Neural cell (in vitro differentiated cells): ENCODE results near the gene CDK13. TPM values are rescaled to one million over a fixed set of nuclear protein-coding genes. Genes with fewer than 3 reads are reported as not detected.

Experiments
- H2AFZ ChIP-seq: fragments of 200-600, 300-800 bp; sonication (generic), shearing (Covaris generic); 2 replicates; pipeline ENCODE4 v1.6.0; 2014; ENCODE audit warnings: low read depth, mild to moderate bottlenecking, antibody characterized with exemption, low read length, moderate library complexity
- H3F3A ChIP-seq: fragments of 200-600 bp; shearing (Covaris generic); 2 replicates; pipeline ENCODE4 v1.6.1; 2016; ENCODE audit warnings: mild to moderate bottlenecking, moderate library complexity, mixed read lengths, antibody characterized with exemption, low read length; ENCODE audit not compliant: insufficient read depth, poor library complexity, severe bottlenecking
- H3K27ac ChIP-seq: fragments of 200-600, 300-800 bp; sonication (generic), shearing (Covaris generic); 2 replicates; pipeline ENCODE4 v1.5.1; 2014; ENCODE audit warnings: mild to moderate bottlenecking, low read length, moderate library complexity
- H3K27me3 ChIP-seq: fragments of 300-800, 200-600 bp; sonication (generic), shearing (Covaris generic); 2 replicates; pipeline ENCODE4 v1.6.0; 2014; ENCODE audit warnings: mild to moderate bottlenecking, low read depth, low read length, moderate library complexity; ENCODE audit not compliant: insufficient read depth
- H3K36me3 ChIP-seq: fragments of 300-800, 200-600 bp; sonication (generic), shearing (Covaris generic); 2 replicates; pipeline ENCODE4 v1.5.1; 2014; ENCODE audit warnings: mild to moderate bottlenecking, antibody characterized with exemption, low read length, moderate library complexity; ENCODE audit not compliant: insufficient read depth
- H3K4me2 ChIP-seq: fragments of 300-800, 200-600 bp; sonication (generic), shearing (Covaris generic); 2 replicates; pipeline ENCODE4 v1.6.0; 2014; ENCODE audit warnings: mild to moderate bottlenecking, low read length
- H3K4me3 ChIP-seq: fragments of 300-800, 200-600 bp; sonication (generic), shearing (Covaris generic); 2 replicates; pipeline ENCODE4 v1.5.1; 2014; ENCODE audit warnings: mild to moderate bottlenecking, low read length, moderate library complexity
- H3K79me2 ChIP-seq: fragments of 200-600 bp; shearing (Covaris generic); replicated peaks from 2 replicates; pipeline ENCODE4 v1.6.0; 2014; ENCODE audit warnings: mild to moderate bottlenecking, low read length, moderate library complexity; ENCODE audit not compliant: insufficient read depth
- H3K9ac ChIP-seq: fragments of 300-800, 200-600 bp; sonication (generic), shearing (Covaris generic); 2 replicates; pipeline ENCODE4 v1.6.1; 2016; ENCODE audit warnings: mild to moderate bottlenecking, low read length, mixed read lengths
- H3K9me2 ChIP-seq: fragments of 200-600 bp; shearing (Covaris generic); 2 replicates; pipeline ENCODE4 v1.6.1; 2016; ENCODE audit warnings: mild to moderate bottlenecking, low read length, mixed read lengths; ENCODE audit not compliant: insufficient read depth
- H3K9me3 ChIP-seq: fragments of 200-600, 300-800 bp; sonication (generic), shearing (Covaris generic); 2 replicates; pipeline ENCODE4 v1.6.1; 2016; ENCODE audit warnings: mild to moderate bottlenecking, mixed run types, low read length, moderate library complexity, mixed read lengths
- H4K20me1 ChIP-seq: fragments of 200-600 bp; shearing (Covaris generic); 2 replicates; pipeline ENCODE4 v1.6.1; 2016; ENCODE audit warnings: mild to moderate bottlenecking, mixed run types; ENCODE audit not compliant: insufficient read depth
- EP300 ChIP-seq: fragments of 450-650 bp; conservative IDR thresholded peaks from 2 replicates; pipeline ENCODE4 v1.6.1; 2014; ENCODE audit warnings: antibody characterized with exemption, mild to moderate bottlenecking, moderate library complexity; ENCODE audit not compliant: poor library complexity, severe bottlenecking
- EZH2 ChIP-seq: fragments of 200-600, 300-800 bp; shearing (Covaris generic), sonication (generic); IDR thresholded peaks from 2 replicates; pipeline ENCODE4 v1.6.1; 2014; ENCODE audit warnings: antibody characterized with exemption, low read length, borderline replicate concordance, mild to moderate bottlenecking; ENCODE audit not compliant: insufficient read depth, poor library complexity, severe bottlenecking
- MXI1 ChIP-seq: fragments of 450-650 bp; conservative IDR thresholded peaks from 2 replicates; pipeline ENCODE4 v1.6.1; 2014; ENCODE audit warnings: antibody characterized with exemption, mild to moderate bottlenecking; ENCODE audit not compliant: poor library complexity, severe bottlenecking
- POLR2AphosphoS5 ChIP-seq: IDR thresholded peaks from 2 replicates; pipeline ENCODE4 v1.6.1; 2012
- RAD21 ChIP-seq: fragments of 450-650 bp; conservative IDR thresholded peaks from 2 replicates; pipeline ENCODE4 v1.6.1; 2014; ENCODE audit warnings: antibody characterized with exemption, mild to moderate bottlenecking, moderate library complexity
- SMC3 ChIP-seq: fragments of 450-650 bp; conservative IDR thresholded peaks from 2 replicates; pipeline ENCODE4 v1.6.1; 2014; ENCODE audit warnings: antibody characterized with exemption, mild to moderate bottlenecking, moderate library complexity; ENCODE audit not compliant: poor library complexity
- TAF1 ChIP-seq: IDR thresholded peaks from 2 replicates; pipeline ENCODE4 v1.6.1; 2012; ENCODE audit warnings: low read depth
- polyA plus RNA-seq: library from polyadenylated mRNA; depleted of rRNA; stranded (reverse); fragments of >200 nt; gene quantifications from 2 replicates; pipeline ENCODE4 v1.2.3, GENCODE V29; 2014
- TF ChIP-seq, protein P1 (sequence below): fragments of 450-650 bp; IDR thresholded peaks from 2 replicates; pipeline ENCODE4 v1.5.1; 2014; ENCODE audit warnings: antibody characterized with exemption, mild to moderate bottlenecking, moderate library complexity; ENCODE audit not compliant: poor library complexity, severe bottlenecking
- TF ChIP-seq, protein P2 (sequence below): IDR thresholded peaks from 2 replicates; pipeline ENCODE4 v1.6.1; 2012; ENCODE audit warnings: borderline replicate concordance

CDK13 gene
- polyA plus RNA-seq, 1 donor from 2014 or later, result 27.0 TPM

- Histone ChIP-seq H3K4me3 (no peak overlapping the region), H3K27ac (no peak overlapping the region), H3K9ac (no peak overlapping the region)
Measured at GRCh38 chr7:40058026-40058425, 108.0 kb downstream of the CDK13 start.

DNA sequence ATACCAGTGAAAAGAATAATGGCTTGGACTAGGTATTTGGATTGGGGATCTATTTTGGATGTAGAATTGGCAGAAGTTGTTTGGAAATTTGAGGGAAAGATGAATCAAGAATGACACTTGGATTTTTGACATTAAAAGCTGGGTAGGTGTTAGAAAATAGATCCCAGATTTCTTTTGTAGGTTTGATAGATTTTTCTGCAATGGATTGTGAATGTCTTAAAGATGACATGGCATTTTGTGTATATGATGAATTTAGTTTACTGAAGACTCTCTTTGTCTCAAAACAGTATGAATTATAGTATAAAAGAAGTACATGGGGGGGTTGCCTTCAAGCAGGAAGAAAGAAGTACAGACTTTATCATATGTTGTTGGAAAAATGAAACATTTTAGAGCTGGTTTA lies 108.6 kb downstream of the CDK13 start:
- no peak overlapping the region for H3K9ac ChIP-seq
- H2AFZ ChIP-seq, result no peak overlapping the region
- H3K9me3 ChIP-seq, result no peaks in the 10 kb centered on the region
- H4K20me1 ChIP-seq, result no peaks in the 10 kb centered on the region
- H3K36me3 ChIP-seq, result no peaks in the 10 kb centered on the region
- H3K27ac ChIP-seq, result no peak overlapping the region
- H3F3A ChIP-seq, result no peaks in the 10 kb centered on the region
- no peaks in the 10 kb centered on the region for H3K27me3 ChIP-seq
- no peak overlapping the region for H3K4me2 ChIP-seq
- H3K79me2 ChIP-seq, result no peaks in the 10 kb centered on the region
- no peak overlapping the region for H3K4me3 ChIP-seq
- no peaks in the 10 kb centered on the region for H3K9me2 ChIP-seq
- TF ChIP-seq MXI1 (no peak), EZH2 (no peak), TAF1 (no peak), EP300 (no peak), POLR2AphosphoS5 (no peak), RAD21 (no peak), SMC3 (no peak)
- TF ChIP-seq, protein P1, sequence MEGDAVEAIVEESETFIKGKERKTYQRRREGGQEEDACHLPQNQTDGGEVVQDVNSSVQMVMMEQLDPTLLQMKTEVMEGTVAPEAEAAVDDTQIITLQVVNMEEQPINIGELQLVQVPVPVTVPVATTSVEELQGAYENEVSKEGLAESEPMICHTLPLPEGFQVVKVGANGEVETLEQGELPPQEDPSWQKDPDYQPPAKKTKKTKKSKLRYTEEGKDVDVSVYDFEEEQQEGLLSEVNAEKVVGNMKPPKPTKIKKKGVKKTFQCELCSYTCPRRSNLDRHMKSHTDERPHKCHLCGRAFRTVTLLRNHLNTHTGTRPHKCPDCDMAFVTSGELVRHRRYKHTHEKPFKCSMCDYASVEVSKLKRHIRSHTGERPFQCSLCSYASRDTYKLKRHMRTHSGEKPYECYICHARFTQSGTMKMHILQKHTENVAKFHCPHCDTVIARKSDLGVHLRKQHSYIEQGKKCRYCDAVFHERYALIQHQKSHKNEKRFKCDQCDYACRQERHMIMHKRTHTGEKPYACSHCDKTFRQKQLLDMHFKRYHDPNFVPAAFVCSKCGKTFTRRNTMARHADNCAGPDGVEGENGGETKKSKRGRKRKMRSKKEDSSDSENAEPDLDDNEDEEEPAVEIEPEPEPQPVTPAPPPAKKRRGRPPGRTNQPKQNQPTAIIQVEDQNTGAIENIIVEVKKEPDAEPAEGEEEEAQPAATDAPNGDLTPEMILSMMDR, result no peak
- TF ChIP-seq, protein P2, sequence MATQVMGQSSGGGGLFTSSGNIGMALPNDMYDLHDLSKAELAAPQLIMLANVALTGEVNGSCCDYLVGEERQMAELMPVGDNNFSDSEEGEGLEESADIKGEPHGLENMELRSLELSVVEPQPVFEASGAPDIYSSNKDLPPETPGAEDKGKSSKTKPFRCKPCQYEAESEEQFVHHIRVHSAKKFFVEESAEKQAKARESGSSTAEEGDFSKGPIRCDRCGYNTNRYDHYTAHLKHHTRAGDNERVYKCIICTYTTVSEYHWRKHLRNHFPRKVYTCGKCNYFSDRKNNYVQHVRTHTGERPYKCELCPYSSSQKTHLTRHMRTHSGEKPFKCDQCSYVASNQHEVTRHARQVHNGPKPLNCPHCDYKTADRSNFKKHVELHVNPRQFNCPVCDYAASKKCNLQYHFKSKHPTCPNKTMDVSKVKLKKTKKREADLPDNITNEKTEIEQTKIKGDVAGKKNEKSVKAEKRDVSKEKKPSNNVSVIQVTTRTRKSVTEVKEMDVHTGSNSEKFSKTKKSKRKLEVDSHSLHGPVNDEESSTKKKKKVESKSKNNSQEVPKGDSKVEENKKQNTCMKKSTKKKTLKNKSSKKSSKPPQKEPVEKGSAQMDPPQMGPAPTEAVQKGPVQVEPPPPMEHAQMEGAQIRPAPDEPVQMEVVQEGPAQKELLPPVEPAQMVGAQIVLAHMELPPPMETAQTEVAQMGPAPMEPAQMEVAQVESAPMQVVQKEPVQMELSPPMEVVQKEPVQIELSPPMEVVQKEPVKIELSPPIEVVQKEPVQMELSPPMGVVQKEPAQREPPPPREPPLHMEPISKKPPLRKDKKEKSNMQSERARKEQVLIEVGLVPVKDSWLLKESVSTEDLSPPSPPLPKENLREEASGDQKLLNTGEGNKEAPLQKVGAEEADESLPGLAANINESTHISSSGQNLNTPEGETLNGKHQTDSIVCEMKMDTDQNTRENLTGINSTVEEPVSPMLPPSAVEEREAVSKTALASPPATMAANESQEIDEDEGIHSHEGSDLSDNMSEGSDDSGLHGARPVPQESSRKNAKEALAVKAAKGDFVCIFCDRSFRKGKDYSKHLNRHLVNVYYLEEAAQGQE, result no peak

More at GRCh38 chr7:40058026-40058425, 108.0 kb downstream of the CDK13 start:
- TF ChIP-seq POLR2AphosphoS5 (no peak), EP300 (no peak), SMC3 (no peak), RAD21 (no peak)
- TF ChIP-seq, protein P2, result no peak
- Histone ChIP-seq H3K27me3 (no peaks in the 10 kb centered on the region), H2AFZ (no peak overlapping the region), H3K79me2 (no peaks in the 10 kb centered on the region), H3K9me2 (no peaks in the 10 kb centered on the region), H3K36me3 (no peaks in the 10 kb centered on the region), H3K4me2 (no peak overlapping the region), H3F3A (no peaks in the 10 kb centered on the region), H4K20me1 (no peaks in the 10 kb centered on the region), H3K9me3 (no peaks in the 10 kb centered on the region)
